ENCODE results near the gene ZNF628. TPM values are rescaled to one million over a fixed set of nuclear protein-coding genes. Genes with fewer than 3 reads are reported as not detected.

Gene ZNF628
- total RNA-seq, 1 experiment from 2014 or later = 12.3 TPM

- Histone ChIP-seq H3K4me1 (peaks cover 13% of the 10 kb centered on the region), H3K27me3 (replicated peaks; ENCODE audit: control insufficient read depth, insufficient read depth, low read length) (no peaks in the 10 kb centered on the region), H3K4me3 (ENCODE audit: low read depth, low read length) (peak within 1 kb of the TSS; percentile 67), H3K9me3 (no peaks in the 10 kb centered on the region), H3K36me3 (ENCODE audit: control insufficient read depth, insufficient read depth, low read length) (no peaks in the 10 kb centered on the region)
- ChIA-PET POLR2A (interaction anchor here (0.6 to 1.1 kb wide), 17 partner anchors 8 to 392 kb away, joined by 3 to 32 read pairs (median 4); partner anchors contain the start of genes FIZ1, KMT5C, NAT14 and TMEM238), CTCF (interaction anchor here (0.6 to 1.1 kb wide), 18 partner anchors 14 to 316 kb away, joined by 3 to 20 read pairs (median 4); partner anchors contain the start of genes KMT5C, NAT14, TNNT1 and U2AF2)
- Mint-ChIP-seq H3K27ac (ENCODE audit: unreplicated experiment) (peak within 1 kb of the TSS; percentile 19), H3K27me3 (ENCODE audit: insufficient read depth, unreplicated experiment) (peaks cover 5% of the 10 kb centered on the region), H3K4me1 (ENCODE audit: low read depth, unreplicated experiment) (peaks cover 8% of the 10 kb centered on the region), H3K36me3 (ENCODE audit: insufficient read depth, unreplicated experiment) (peaks cover 20% of the 10 kb centered on the region), H3K4me3 (ENCODE audit: unreplicated experiment) (peak within 1 kb of the TSS; percentile 81), H3K9me3 (ENCODE audit: unreplicated experiment) (no peaks in the 10 kb centered on the region)
- DNase-seq = peak; percentile 100
- TF ChIP-seq, protein P1, sequence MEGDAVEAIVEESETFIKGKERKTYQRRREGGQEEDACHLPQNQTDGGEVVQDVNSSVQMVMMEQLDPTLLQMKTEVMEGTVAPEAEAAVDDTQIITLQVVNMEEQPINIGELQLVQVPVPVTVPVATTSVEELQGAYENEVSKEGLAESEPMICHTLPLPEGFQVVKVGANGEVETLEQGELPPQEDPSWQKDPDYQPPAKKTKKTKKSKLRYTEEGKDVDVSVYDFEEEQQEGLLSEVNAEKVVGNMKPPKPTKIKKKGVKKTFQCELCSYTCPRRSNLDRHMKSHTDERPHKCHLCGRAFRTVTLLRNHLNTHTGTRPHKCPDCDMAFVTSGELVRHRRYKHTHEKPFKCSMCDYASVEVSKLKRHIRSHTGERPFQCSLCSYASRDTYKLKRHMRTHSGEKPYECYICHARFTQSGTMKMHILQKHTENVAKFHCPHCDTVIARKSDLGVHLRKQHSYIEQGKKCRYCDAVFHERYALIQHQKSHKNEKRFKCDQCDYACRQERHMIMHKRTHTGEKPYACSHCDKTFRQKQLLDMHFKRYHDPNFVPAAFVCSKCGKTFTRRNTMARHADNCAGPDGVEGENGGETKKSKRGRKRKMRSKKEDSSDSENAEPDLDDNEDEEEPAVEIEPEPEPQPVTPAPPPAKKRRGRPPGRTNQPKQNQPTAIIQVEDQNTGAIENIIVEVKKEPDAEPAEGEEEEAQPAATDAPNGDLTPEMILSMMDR (IDR thresholded peaks at IDR 0.05; ENCODE audit: insufficient read depth in 1 of 2, low read depth in 1 of 2, low read length in 1 of 2, severe bottlenecking in 1 of 2, unreplicated experiment in 1 of 2) = no peak
- intact Hi-C loops (cut with micrococcal nuclease; ENCODE audit: unreplicated experiment) = loop anchor here (1.0 to 2.0 kb wide), 3 partner anchors 9 to 42 kb away; partner anchors contain the start of gene ZNF628
- BruUV-seq (replicated peaks) = TSS peak; percentile 83
Observed at GRCh38 chr19:55461259-55461973, 15.0 kb upstream of the ZNF628 start, which contains the start of gene ISOC2. ISOC2 (minus strand) TSS chr19:55461642; CDS start chr19:55456486, 5,156 bp downstream.

DNA sequence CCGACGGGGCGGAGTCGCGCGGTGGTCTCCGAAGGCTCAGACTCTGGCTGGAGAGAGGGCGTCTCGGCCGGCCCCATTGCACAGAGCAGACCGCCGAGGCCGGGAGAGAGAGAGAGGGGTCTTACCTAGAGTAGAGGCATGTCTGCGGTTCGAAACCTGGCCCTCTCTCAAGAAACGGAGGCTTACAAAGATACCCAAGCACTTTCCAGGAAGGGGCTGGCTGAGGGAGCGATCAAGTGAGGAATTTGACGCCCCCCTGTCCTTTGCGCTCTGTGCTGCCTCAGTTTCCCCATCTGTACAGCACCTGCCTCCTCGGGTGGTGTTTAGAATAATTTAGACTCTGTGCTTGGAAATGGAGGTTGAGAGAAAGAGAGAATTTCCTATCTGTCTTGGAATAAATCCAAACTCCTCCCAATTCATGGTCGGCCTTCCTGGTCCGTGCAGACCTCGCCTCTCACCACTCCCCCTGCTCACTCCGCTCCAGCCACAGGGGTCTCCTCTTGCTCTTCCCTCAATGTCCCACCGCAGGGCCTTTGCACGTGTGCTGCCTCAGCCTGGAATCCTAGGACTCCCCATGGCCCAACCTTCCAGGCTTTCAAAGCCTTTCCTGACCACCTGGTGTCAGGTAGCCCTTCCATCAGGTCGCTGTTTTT lies 14.3 kb upstream of the ZNF628 start:
- H3K4me1 ChIP-seq = peaks cover 13% of the 10 kb centered on the region
- Mint-ChIP-seq H3K27ac (ENCODE audit: unreplicated experiment) (peak overlapping the region; percentile 19), H3K27me3 (ENCODE audit: insufficient read depth, unreplicated experiment) (peaks cover 7% of the 10 kb centered on the region), H3K4me1 (ENCODE audit: low read depth, unreplicated experiment) (peaks cover 11% of the 10 kb centered on the region), H3K9me3 (ENCODE audit: unreplicated experiment) (no peaks in the 10 kb centered on the region), H3K4me3 (ENCODE audit: unreplicated experiment) (peak overlapping the region; percentile 81), H3K36me3 (ENCODE audit: insufficient read depth, unreplicated experiment) (peaks cover 20% of the 10 kb centered on the region)
- H3K36me3 ChIP-seq (ENCODE audit: control insufficient read depth, insufficient read depth, low read length) = no peaks in the 10 kb centered on the region
- no peaks in the 10 kb centered on the region for H3K9me3 ChIP-seq
- CTCF ChIA-PET = interaction anchor here (0.6 to 1.1 kb wide), 16 partner anchors 14 to 313 kb away, joined by 3 to 20 read pairs (median 4); partner anchors contain the start of genes KMT5C, NAT14, TNNT1 and U2AF2
- POLR2A ChIA-PET = interaction anchor here (0.6 to 1.1 kb wide), 19 partner anchors 9 to 393 kb away, joined by 3 to 32 read pairs (median 4); partner anchors contain the start of genes FIZ1, KMT5C, NAT14 and TMEM238
- no peaks in the 10 kb centered on the region for H3K27me3 ChIP-seq (replicated peaks; ENCODE audit: control insufficient read depth, insufficient read depth, low read length)
- DNase-seq = no peak
- TF ChIP-seq, protein P1 (IDR thresholded peaks at IDR 0.05; ENCODE audit: insufficient read depth in 1 of 2, low read depth in 1 of 2, low read length in 1 of 2, severe bottlenecking in 1 of 2, unreplicated experiment in 1 of 2) = no peak
- intact Hi-C loops (cut with micrococcal nuclease; ENCODE audit: unreplicated experiment) = loop anchor here (1.0 to 2.0 kb wide), 3 partner anchors 10 to 41 kb away; partner anchors contain the start of gene ZNF628
- peak overlapping the region; percentile 51 for H3K4me3 ChIP-seq (ENCODE audit: low read depth, low read length)
- BruUV-seq (replicated peaks) = no TSS peak

- BruUV-seq (replicated peaks) = no TSS peak
- Mint-ChIP-seq H3K4me1 (ENCODE audit: low read depth, unreplicated experiment) (peaks cover 11% of the 10 kb centered on the region), H3K36me3 (ENCODE audit: insufficient read depth, unreplicated experiment) (peaks cover 20% of the 10 kb centered on the region), H3K27me3 (ENCODE audit: insufficient read depth, unreplicated experiment) (peaks cover 7% of the 10 kb centered on the region), H3K9me3 (ENCODE audit: unreplicated experiment) (no peaks in the 10 kb centered on the region), H3K27ac (ENCODE audit: unreplicated experiment) (peak overlapping the region; percentile 27), H3K4me3 (ENCODE audit: unreplicated experiment) (peak overlapping the region; percentile 81)
- TF ChIP-seq, protein P1 (IDR thresholded peaks at IDR 0.05; ENCODE audit: insufficient read depth in 1 of 2, low read depth in 1 of 2, low read length in 1 of 2, severe bottlenecking in 1 of 2, unreplicated experiment in 1 of 2) = no peak
- DNase-seq = no peak
- peaks cover 13% of the 10 kb centered on the region for H3K4me1 ChIP-seq
- H3K27me3 ChIP-seq (replicated peaks; ENCODE audit: control insufficient read depth, insufficient read depth, low read length) = no peaks in the 10 kb centered on the region
- CTCF ChIA-PET = no interaction called here
- intact Hi-C loops (cut with micrococcal nuclease; ENCODE audit: unreplicated experiment) = no loop called here
- H3K4me3 ChIP-seq (ENCODE audit: low read depth, low read length) = no peak overlapping the region
- H3K9me3 ChIP-seq = no peaks in the 10 kb centered on the region
- POLR2A ChIA-PET = interaction anchor here (1.1 kb wide), 1 partner anchor 14 kb away, joined by 4 read pairs; the partner anchor contains the start of gene ZNF628
- no peaks in the 10 kb centered on the region for H3K36me3 ChIP-seq (ENCODE audit: control insufficient read depth, insufficient read depth, low read length)
Observed at GRCh38 chr19:55462722-55463121, 13.7 kb upstream of the ZNF628 start.
